HG02763 (cell line): ENCODE results near the gene SLC52A1.
"Not testable (repeated sequence)": the region's sequence is repeated elsewhere in the genome, so short reads cannot be mapped to it uniquely, and the experiment has no call there.

ENCODE experiments used
- ATAC-seq: cut with Tn5 transposase; IDR thresholded peaks from one replicate; pipeline ENCODE4 v1.9.1; 2021; ENCODE audit warnings: mild to moderate bottlenecking, moderate library complexity; ENCODE audit not compliant: unreplicated experiment

Gene SLC52A1

DNA sequence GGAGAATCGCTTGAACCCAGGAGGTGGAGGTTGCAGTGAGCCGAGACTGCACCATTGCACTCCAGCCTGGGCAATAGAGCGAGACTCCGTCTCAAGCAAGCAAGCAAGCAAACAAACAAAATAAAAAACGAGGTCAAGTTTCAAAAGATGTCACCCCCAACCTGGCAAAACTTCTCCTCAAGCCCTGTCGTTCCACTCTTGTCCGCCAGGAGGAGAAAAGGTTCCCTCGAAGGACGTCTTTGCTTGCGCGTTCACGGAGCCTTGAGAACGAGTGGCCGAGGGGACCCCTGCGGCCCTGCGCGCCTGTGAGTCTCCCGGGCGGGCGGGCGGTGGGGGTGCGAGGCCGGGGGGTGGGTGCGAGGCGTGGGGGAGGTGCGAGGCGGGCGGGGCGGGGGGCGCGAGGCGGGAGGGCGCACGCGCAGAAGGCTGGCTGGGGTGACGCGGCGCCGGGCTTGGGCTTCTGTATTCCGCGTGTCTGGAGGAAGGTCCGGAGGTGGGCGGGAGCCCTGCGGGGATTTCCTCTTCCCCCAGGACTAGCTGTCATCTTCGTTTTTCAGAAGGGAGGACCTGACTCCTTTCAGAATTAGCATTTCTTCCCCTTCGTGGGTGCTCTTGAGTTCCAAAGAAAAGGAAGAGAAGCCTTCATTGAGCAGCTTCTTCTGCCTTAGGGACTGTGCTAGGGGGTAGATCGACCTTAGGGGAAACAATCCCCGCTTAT lies 3.7 kb downstream of the SLC52A1 start:
- ATAC-seq = peak; percentile 67

GRCh38 chr17:5030168-5030567 lies 5.1 kb downstream of the SLC52A1 start:
- ATAC-seq = not testable (repeated sequence)

DNA sequence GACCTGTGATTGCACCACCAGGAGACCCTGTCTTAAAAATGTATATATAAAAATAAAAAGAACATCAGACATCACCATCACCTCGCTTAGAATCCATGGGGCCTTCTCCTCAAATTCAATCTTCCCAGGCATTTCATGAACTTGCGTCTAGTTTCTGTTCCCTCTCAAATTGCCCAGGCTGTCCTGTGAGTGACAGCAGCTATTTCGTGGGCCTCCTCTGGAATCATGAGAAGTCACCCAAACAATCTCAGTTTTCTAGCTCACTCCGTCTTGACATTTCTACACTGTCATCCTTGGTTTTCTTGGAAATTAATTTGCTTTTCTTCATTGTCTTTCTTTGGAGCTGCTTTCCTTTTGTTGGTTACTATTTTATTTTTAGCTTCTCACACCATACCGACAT lies 7.3 kb downstream of the SLC52A1 start:
- ATAC-seq = no peak

- ATAC-seq = no peak
Measured at GRCh38 chr17:5027299-5027698, 7.9 kb downstream of the SLC52A1 start.

GRCh38 chr17:5024604-5025003 lies 10.6 kb downstream of the SLC52A1 start:
- no peak for ATAC-seq

- ATAC-seq = no peak
Measured at GRCh38 chr17:5023588-5024147, 11.6 kb downstream of the SLC52A1 start.

- no peak for ATAC-seq
Measured at GRCh38 chr17:5022171-5022711, 13.0 kb downstream of the SLC52A1 start.

- no peak for ATAC-seq
Measured at GRCh38 chr17:5020502-5021023, 14.7 kb downstream of the SLC52A1 start.

- no peak for ATAC-seq
Measured at GRCh38 chr17:5019475-5019956, 15.7 kb downstream of the SLC52A1 start.

- no peak for ATAC-seq
Measured at GRCh38 chr17:5014357-5014756, 20.9 kb downstream of the SLC52A1 start.

GRCh38 chr17:5011928-5012327 lies 23.3 kb downstream of the SLC52A1 start:
- ATAC-seq = no peak

DNA sequence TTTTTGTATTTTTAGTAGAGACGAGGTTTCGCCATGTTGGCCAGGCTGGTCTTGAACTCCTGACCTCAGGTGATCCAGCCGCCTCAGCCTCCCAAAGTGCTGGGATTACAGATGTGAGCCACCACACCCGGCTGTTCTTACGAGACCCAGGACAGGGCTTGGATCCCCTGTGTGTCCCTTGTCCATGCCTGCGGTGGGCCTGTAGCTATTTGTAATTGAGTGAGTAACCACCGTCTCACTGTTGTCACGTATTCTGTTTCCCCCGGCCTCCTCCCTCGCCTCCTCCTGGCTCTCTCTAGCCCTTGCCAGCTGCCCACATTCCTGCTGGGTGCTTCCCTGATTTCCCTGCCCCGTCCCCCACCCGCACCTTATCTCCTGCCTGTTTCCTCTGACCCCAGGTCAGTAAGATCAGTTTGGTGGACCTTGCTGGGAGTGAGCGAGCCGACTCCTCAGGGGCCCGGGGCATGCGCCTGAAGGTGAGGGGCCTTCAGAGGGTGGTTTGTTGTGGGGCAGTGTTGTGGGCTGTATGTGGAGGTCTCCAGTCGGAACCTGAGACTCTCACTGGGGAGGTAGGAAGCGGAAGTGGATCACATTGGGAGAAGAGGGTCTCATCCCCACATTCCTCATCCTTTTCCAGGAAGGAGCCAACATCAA lies 31.9 kb downstream of the SLC52A1 start:
- ATAC-seq = no peak

- ATAC-seq = no peak
Measured at GRCh38 chr17:5002121-5002788, 33.0 kb downstream of the SLC52A1 start.

DNA sequence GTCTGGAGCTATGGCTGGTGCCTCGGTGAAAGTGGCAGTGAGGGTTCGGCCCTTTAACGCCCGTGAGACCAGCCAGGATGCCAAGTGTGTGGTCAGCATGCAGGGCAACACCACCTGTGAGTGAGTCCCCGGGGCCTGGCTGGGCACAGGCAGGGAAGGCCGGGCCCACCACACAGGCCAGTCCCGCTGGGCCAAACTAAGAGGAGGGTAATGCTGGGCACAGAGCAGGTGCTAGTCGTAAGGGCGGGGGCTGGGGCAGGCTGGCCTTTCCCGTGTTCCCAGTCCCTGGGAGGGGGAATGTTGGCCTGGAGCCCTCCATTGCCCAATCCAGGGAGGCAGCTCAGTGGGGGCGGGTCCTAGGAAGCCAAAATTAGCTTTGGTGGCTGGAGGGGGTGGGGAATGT lies 35.0 kb downstream of the SLC52A1 start:
- ATAC-seq = no peak

DNA sequence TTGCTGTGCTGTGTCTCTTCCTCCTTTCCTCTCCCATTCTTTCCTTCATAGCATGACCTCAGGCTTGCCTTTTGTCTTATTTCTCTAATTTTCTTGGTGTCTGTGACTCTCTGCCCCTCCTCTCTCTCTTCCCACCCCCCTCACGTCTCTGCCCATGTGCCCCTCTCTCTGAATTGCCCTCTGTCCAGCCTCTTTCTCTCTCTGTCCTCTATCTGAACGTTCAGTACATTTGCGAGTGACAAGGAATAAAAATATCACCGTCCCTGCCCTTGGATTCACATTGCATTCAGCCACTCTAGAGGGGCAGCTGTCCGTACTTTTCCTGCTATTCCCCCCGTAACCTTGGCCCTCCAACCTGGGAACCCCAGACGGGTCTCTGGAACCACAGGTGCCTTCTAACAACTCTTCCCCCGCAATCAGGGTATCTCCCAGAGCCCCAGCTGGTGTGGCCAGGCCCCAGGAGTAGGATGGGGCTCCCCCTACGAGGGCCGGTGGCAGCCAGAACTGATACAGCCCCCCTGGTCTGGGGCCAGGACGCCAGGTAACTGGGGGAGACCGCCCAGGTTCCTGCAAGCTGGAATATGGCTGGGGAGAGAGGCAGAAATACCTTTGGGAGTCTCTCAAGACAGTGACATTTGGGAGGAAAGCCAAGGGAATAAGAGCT lies 35.7 kb downstream of the SLC52A1 start:
- ATAC-seq = no peak

- no peak for ATAC-seq
Measured at GRCh38 chr17:4998732-4999429, 36.3 kb downstream of the SLC52A1 start.

GRCh38 chr17:4998027-4998731 lies 37.0 kb downstream of the SLC52A1 start:
- peak; percentile 7 for ATAC-seq

DNA sequence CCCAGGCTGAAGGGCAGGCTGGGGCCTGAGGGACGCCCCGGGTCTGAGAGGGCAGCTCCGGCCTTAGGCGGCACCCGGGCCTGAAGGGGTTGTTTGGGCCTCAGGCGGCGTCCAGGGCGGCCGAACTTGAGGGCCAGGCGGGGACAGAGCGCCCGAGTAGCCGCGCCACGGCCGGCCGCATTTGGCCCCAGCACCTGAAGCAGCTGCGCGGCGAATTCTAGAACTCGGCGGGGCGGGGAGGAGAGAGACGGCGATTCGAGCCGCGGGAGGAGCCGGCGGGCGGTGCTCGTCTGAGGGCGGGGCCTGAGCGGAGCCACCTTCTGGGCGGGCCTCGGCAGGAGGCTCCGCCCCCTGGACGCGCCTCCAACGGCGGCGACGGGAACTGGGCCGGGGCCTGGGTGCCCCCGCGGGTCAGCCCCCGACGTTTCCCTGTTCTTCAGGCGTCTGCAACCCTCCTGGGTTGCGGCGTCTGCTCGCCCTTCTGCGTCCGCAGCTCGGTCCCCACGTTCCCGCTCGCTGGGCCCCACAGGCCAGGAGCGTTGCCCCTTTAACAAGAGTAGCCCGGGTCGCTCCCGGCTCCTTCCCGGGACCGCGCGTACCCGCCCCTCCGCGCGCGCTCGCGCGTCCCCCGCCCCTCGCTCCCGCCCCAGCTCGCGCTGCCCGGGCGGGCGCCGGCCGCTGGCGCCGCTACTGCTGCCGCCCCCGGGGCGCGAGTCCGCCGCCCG lies 37.8 kb downstream of the SLC52A1 start, which contains the start of the genes INCA1 and KIF1C:
TSS of gene INCA1 (minus strand) at position 221 of the 725 bp plus-strand sequence. CDS start 3,085 bp downstream, outside the sequence.
TSS of gene KIF1C (plus strand) at position 649 of the 725 bp plus-strand sequence. CDS start 2,297 bp downstream, outside the sequence.
- peak; percentile 78 for ATAC-seq
